HepG2 (cell line): ENCODE data around the gene MISP3. TPM values are rescaled to one million over a fixed set of nuclear protein-coding genes. Genes with fewer than 3 reads are reported as not detected.

Experiments
- E2F2 ChIP-seq: sonication (generic); formaldehyde crosslinking; IDR thresholded peaks from 2 replicates; pipeline ENCODE4 v1.4.0; 2020; ENCODE audit warnings: missing genetic modification reagents, borderline replicate concordance
- EEA1 ChIP-seq: sonication (generic); formaldehyde crosslinking; IDR thresholded peaks from 2 replicates; pipeline ENCODE4 v1.5.1; 2020; ENCODE audit warnings: mild to moderate bottlenecking, missing genetic modification reagents, borderline replicate concordance
- GATAD1 ChIP-seq: IDR thresholded peaks from 2 replicates; pipeline ENCODE4 v1.6.1; 2016; ENCODE audit warnings: missing genetic modification reagents, missing compliant biosample characterization
- GPBP1L1 ChIP-seq: sonication (generic); formaldehyde crosslinking; IDR thresholded peaks from 2 replicates; pipeline ENCODE4 v1.5.0; 2020; ENCODE audit warnings: mild to moderate bottlenecking, missing genetic modification reagents
- MED1 ChIP-seq: sonication (generic); formaldehyde crosslinking; IDR thresholded peaks from 2 replicates; pipeline ENCODE4 v1.4.0; 2020; ENCODE audit warnings: missing genetic modification reagents
- NCOA2 ChIP-seq: sonication (generic); formaldehyde crosslinking; IDR thresholded peaks from 2 replicates; pipeline ENCODE4 v1.8.0; 2022; ENCODE audit warnings: inconsistent platforms
- PRPF4 ChIP-seq: fragments of 200-400 bp; formaldehyde crosslinking; IDR thresholded peaks from 2 replicates; pipeline ENCODE4 v1.6.1; 2016; ENCODE audit warnings: low read length, low read depth; ENCODE audit not compliant: poor library complexity, severe bottlenecking
- TFE3 ChIP-seq: IDR thresholded peaks from 2 replicates; pipeline ENCODE4 v1.6.1; 2016
- ZBTB10 ChIP-seq: sonication (generic); formaldehyde crosslinking; IDR thresholded peaks from 2 replicates; pipeline ENCODE4 v1.4.0; 2020; ENCODE audit warnings: missing genetic modification reagents, borderline replicate concordance
- ZNF577 ChIP-seq: sonication (generic); formaldehyde crosslinking; IDR thresholded peaks from 2 replicates; pipeline ENCODE4 v1.4.0; 2020; ENCODE audit warnings: mild to moderate bottlenecking, low read depth, missing genetic modification reagents, borderline replicate concordance
- ZNF639 ChIP-seq: conservative IDR thresholded peaks from 2 replicates; pipeline ENCODE4 v1.6.1; 2018; ENCODE audit warnings: missing genetic modification reagents
- ZNF646 ChIP-seq: sonication (generic); formaldehyde crosslinking; IDR thresholded peaks from 2 replicates; pipeline ENCODE4 v1.9.0; 2021; ENCODE audit warnings: mild to moderate bottlenecking, missing genetic modification reagents
- ZNF775 ChIP-seq: sonication (generic); formaldehyde crosslinking; IDR thresholded peaks from 2 replicates; pipeline ENCODE4 v1.4.0; 2020; ENCODE audit warnings: missing genetic modification reagents, mild to moderate bottlenecking, moderate library complexity, borderline replicate concordance
- polyA plus RNA-seq, 8 experiments: library from polyadenylated mRNA; depleted of rRNA in 3 of 8; stranded (reverse) in 7 of 8; unstranded in 1 of 8; fragments of >200 nt; fragmentation: Illumina TruSeq in 4 of 8; extraction: Trizol in 4 of 8; gene quantifications; 2 replicates each; pipeline versions ENCODE4 v1.2.1 to v1.2.3, GENCODE V29; 2011 to 2016; ENCODE audit warnings: low read depth in 4 of 8, missing spikeins in 1 of 8, mixed read lengths in 1 of 8; ENCODE audit not compliant: insufficient read depth in 1 of 8
- total RNA-seq, 5 experiments: library from RNA; depleted of rRNA; stranded (reverse); fragments of >200 nt; fragmentation: Illumina TruSeq; extraction: Trizol; gene quantifications; 2 replicates each; pipeline ENCODE4 v1.2.3, GENCODE V29; 2016; ENCODE audit warnings: low read depth in 1 of 5

The MISP3 gene
- total and polyA plus RNA-seq, 2 of the 13 experiments (the other 11 are each of a cell fraction or from before 2014, with no cell fraction given): 2.5 to 5.4 TPM

- TF ChIP-seq E2F2 (no peak), TFE3 (CRISPR knock-in tag) (0 out of 2 replicates have a peak, but pooled peaks have one; percentile 5), ZNF646 (no peak), EEA1 (CRISPR knock-in tag) (no peak), ZNF639 (0 out of 2 replicates have a peak, but pooled peaks have one; percentile 53), GPBP1L1 (CRISPR knock-in tag) (no peak), ZNF775 (CRISPR knock-in tag) (no peak), GATAD1 (no peak), NCOA2 (CRISPR knock-in tag) (no peak), MED1 (no peak), PRPF4 (no peak), ZBTB10 (CRISPR knock-in tag) (no peak), ZNF577 (no peak)
Measured at GRCh38 chr19:14085309-14085995, 12.9 kb downstream of the MISP3 start, which contains the start of gene C19orf67 (continued).
